SHP77 treated with DMSO at 0.1 percent for 48 hours (cell line): Measurements from ENCODE around the gene MPHOSPH8.
"Not testable (repeated sequence)": the region's sequence is repeated elsewhere in the genome, so short reads cannot be mapped to it uniquely, and the experiment has no call there.

Experiments used
- DNase-seq: peaks from one replicate; lab custom pipeline; 2025; lab: John Stamatoyannopoulos, UW

Gene MPHOSPH8

GRCh38 chr13:19685437-19685836 lies 52.0 kb downstream of the MPHOSPH8 start:
- no peak for DNase-seq

- DNase-seq: not testable (repeated sequence)
Observed at GRCh38 chr13:19691447-19691846, 58.0 kb downstream of the MPHOSPH8 start.

DNA sequence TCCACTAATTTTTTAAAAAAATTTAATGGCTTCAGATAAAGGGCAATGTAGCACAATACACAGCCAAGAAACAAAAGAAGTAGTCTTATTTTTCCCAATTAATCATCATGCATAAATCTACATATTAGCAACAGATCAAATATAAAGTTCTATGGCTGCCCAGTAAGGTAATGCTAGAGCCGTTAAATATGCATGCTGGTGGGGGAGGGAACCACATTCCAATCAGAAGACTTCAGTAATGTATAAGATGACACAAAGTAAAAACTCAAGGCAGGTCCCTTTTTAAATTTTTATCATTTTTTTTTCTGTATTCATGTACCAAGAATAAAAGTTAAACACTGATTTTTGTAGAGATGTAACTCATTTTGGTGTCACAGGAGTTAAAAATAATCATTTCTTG lies 62.0 kb downstream of the MPHOSPH8 start:
- no peak for DNase-seq

- DNase-seq: no peak
Observed at GRCh38 chr13:19695829-19696228, 62.4 kb downstream of the MPHOSPH8 start.

DNA sequence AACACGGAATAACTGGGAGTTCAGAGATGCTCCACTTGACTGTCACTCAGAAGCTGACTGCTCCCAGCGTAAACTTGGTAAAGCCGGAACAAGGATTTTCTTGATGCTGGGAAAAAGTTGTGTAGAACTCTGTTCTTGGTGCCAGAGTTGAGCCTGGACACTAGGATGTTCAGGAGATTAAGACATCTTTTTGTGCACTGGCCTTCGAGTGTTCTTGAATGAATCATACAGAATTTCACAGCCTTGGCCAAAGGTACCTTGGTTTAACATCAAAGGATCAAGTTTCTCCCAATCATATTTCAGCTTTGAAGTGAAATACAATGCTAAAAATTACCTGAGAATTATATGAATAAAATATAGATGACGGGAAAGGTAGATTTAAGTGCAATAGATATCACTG lies 67.5 kb downstream of the MPHOSPH8 start:
- DNase-seq: not testable (repeated sequence)

- DNase-seq: not testable (repeated sequence)
Observed at GRCh38 chr13:19701619-19702018, 68.2 kb downstream of the MPHOSPH8 start.

GRCh38 chr13:19704256-19704655 lies 70.8 kb downstream of the MPHOSPH8 start:
- DNase-seq: not testable (repeated sequence)

DNA sequence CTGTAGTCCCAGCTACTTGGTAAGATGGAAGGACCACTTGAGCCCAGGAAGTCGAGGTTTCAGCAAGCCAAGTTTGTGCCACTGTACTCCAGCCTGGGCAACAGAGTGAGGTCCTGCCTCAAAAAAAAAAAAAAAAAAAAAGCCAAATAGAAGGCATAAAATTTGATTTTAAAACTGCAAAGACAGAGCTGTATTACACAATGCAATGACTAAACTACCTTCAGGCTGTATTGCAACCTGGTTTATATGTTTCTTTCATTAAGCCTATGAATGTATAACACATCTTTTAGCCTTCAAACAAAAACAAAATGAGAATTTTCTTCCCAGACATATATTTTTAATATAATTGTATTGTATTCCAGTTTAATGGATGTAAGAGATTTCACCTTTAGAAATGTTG lies 75.6 kb downstream of the MPHOSPH8 start:
- DNase-seq: not testable (repeated sequence)

GRCh38 chr13:19709782-19710181 lies 76.3 kb downstream of the MPHOSPH8 start:
- DNase-seq: not testable (repeated sequence)

DNA sequence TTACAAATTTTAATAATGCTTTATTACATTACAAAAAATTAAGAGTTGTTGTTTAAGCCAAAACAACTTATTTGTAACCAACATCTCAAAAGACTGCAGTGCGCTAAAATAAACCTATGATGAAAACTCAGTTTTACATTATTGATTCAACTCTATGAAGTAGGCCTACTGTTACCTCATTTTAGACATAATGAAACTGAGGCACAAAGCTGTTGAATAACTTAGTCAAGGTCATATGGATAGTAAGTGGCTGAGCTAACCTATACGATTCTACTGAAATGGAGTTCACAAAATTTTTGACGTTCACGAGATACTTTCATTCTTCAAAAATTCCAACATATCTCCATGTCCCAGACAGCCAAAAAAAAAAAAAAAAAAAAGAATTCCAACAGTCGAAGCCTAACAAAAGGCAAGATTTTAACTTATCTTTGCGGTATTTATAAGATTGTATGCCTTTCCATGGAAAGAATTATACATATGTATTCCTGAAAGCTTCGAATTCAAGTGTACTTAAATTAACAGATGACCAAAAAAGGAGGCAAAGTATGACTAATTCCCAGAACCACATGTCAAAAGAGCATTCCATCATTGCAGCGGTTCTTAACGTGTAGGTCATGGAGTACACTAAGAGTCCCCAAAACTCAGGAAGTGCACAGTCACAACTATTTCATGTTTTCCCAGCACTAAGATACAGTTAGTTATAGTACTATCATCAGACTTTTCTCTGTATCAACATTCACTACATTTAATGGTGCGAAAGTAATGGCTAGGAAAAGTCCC lies 79.9 kb downstream of the MPHOSPH8 start:
- DNase-seq: no peak

- no peak for DNase-seq
Observed at GRCh38 chr13:19720039-19720438, 86.6 kb downstream of the MPHOSPH8 start.
